KMS-11 (cell line): ENCODE data around the gene P2RX2.

Experiments used
- H2AFZ ChIP-seq: fragments of 200-600 bp; sonication (generic); 2 replicates; pipeline ENCODE4 v1.6.1; 2016; ENCODE audit warnings: antibody characterized with exemption, mixed run types, low read depth
- H3K27ac ChIP-seq: fragments of 200-600 bp; sonication (generic); 2 replicates; pipeline ENCODE4 v1.6.1; 2016; ENCODE audit warnings: mild to moderate bottlenecking, mixed run types
- H3K27me3 ChIP-seq: fragments of 200-600 bp; sonication (generic); 2 replicates; pipeline ENCODE4 v1.6.1; 2017; ENCODE audit warnings: mild to moderate bottlenecking, low read depth, mixed run types, moderate library complexity; ENCODE audit not compliant: insufficient read depth
- H3K36me3 ChIP-seq: fragments of 200-600 bp; sonication (generic); 2 replicates; pipeline ENCODE4 v1.6.1; 2017; ENCODE audit warnings: mild to moderate bottlenecking, mixed run types; ENCODE audit not compliant: insufficient read depth
- H3K4me1 ChIP-seq: fragments of 200-600 bp; sonication (generic); 2 replicates; pipeline ENCODE4 v1.6.1; 2016; ENCODE audit warnings: mild to moderate bottlenecking, low read depth, mixed run types; ENCODE audit not compliant: poor library complexity, severe bottlenecking
- H3K4me2 ChIP-seq: fragments of 200-600 bp; sonication (generic); 2 replicates; pipeline ENCODE4 v1.7.0; 2016; ENCODE audit warnings: mild to moderate bottlenecking, mixed run types
- H3K4me3 ChIP-seq: fragments of 200-600 bp; sonication (generic); IDR thresholded peaks from 2 replicates; pipeline ENCODE4 v1.6.1; 2017; ENCODE audit warnings: low read depth, low read length, mixed read lengths; ENCODE audit not compliant: insufficient read depth
- H3K79me2 ChIP-seq: fragments of 200-600 bp; sonication (generic); 2 replicates; pipeline ENCODE4 v1.6.1; 2016; ENCODE audit warnings: low read depth, mixed run types; ENCODE audit not compliant: insufficient read depth
- H3K9ac ChIP-seq: fragments of 200-600 bp; sonication (generic); 2 replicates; pipeline ENCODE4 v1.6.1; 2016; ENCODE audit warnings: mild to moderate bottlenecking, mixed run types
- H4K20me1 ChIP-seq: fragments of 200-600 bp; sonication (generic); 2 replicates; pipeline ENCODE4 v1.6.1; 2016; ENCODE audit warnings: mild to moderate bottlenecking, mixed run types; ENCODE audit not compliant: insufficient read depth
- TF ChIP-seq, protein P1 (sequence below): fragments of 200-600 bp; sonication (generic); conservative IDR thresholded peaks from 2 replicates; pipeline ENCODE4 v1.6.1; 2017; ENCODE audit warnings: low read depth, mild to moderate bottlenecking, antibody characterized with exemption, low read length, moderate library complexity, mixed read lengths

P2RX2 gene

GRCh38 chr12:132592282-132592970 is 26.1 kb upstream of the P2RX2 start:
- H2AFZ ChIP-seq = no peak overlapping the region
- no peak overlapping the region for H3K27ac ChIP-seq
- no peaks in the 10 kb centered on the region for H3K79me2 ChIP-seq
- TF ChIP-seq, protein P1, sequence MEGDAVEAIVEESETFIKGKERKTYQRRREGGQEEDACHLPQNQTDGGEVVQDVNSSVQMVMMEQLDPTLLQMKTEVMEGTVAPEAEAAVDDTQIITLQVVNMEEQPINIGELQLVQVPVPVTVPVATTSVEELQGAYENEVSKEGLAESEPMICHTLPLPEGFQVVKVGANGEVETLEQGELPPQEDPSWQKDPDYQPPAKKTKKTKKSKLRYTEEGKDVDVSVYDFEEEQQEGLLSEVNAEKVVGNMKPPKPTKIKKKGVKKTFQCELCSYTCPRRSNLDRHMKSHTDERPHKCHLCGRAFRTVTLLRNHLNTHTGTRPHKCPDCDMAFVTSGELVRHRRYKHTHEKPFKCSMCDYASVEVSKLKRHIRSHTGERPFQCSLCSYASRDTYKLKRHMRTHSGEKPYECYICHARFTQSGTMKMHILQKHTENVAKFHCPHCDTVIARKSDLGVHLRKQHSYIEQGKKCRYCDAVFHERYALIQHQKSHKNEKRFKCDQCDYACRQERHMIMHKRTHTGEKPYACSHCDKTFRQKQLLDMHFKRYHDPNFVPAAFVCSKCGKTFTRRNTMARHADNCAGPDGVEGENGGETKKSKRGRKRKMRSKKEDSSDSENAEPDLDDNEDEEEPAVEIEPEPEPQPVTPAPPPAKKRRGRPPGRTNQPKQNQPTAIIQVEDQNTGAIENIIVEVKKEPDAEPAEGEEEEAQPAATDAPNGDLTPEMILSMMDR = no peak
- H3K27me3 ChIP-seq = peaks cover 4% of the 10 kb centered on the region; the same call in 1 of the 2 replicates
- H4K20me1 ChIP-seq = no peaks in the 10 kb centered on the region
- no peak overlapping the region for H3K4me3 ChIP-seq
- H3K9ac ChIP-seq = no peak overlapping the region
- no peak overlapping the region for H3K4me2 ChIP-seq
- H3K36me3 ChIP-seq = no peaks in the 10 kb centered on the region
- H3K4me1 ChIP-seq = no peaks in the 10 kb centered on the region

GRCh38 chr12:132593071-132593470 is 25.5 kb upstream of the P2RX2 start:
- TF ChIP-seq, protein P1 = no peak
- no peak overlapping the region for H3K4me2 ChIP-seq
- H3K4me3 ChIP-seq = no peak overlapping the region

GRCh38 chr12:132593521-132593920 is 25.1 kb upstream of the P2RX2 start:
- Histone ChIP-seq H3K27me3 (peaks cover 4% of the 10 kb centered on the region; the same call in 1 of the 2 replicates), H3K36me3 (no peaks in the 10 kb centered on the region), H4K20me1 (no peaks in the 10 kb centered on the region), H3K4me2 (no peak overlapping the region), H3K4me3 (no peak overlapping the region), H3K4me1 (no peaks in the 10 kb centered on the region), H2AFZ (no peak overlapping the region), H3K9ac (no peak overlapping the region), H3K27ac (no peak overlapping the region), H3K79me2 (no peaks in the 10 kb centered on the region)
- TF ChIP-seq, protein P1 = no peak

More at GRCh38 chr12:132593071-132593470, 25.5 kb upstream of the P2RX2 start:
- Histone ChIP-seq H3K9ac (no peak overlapping the region), H3K36me3 (no peaks in the 10 kb centered on the region), H3K27ac (no peak overlapping the region), H2AFZ (no peak overlapping the region), H3K27me3 (peaks cover 4% of the 10 kb centered on the region; the same call in 1 of the 2 replicates), H3K4me1 (no peaks in the 10 kb centered on the region), H4K20me1 (no peaks in the 10 kb centered on the region), H3K79me2 (no peaks in the 10 kb centered on the region)

GRCh38 chr12:132593938-132594358 is 24.6 kb upstream of the P2RX2 start:
- Histone ChIP-seq H3K9ac (no peak overlapping the region), H3K27ac (no peak overlapping the region), H3K4me3 (no peak overlapping the region), H3K4me1 (no peaks in the 10 kb centered on the region), H3K27me3 (peaks cover 4% of the 10 kb centered on the region; the same call in 1 of the 2 replicates), H3K4me2 (no peak overlapping the region), H4K20me1 (no peaks in the 10 kb centered on the region), H3K36me3 (no peaks in the 10 kb centered on the region), H2AFZ (no peak overlapping the region), H3K79me2 (no peaks in the 10 kb centered on the region)
- TF ChIP-seq, protein P1 = no peak
